ENCODE data around the gene BMAL1. TPM values are rescaled to one million over a fixed set of nuclear protein-coding genes. Genes with fewer than 3 reads are reported as not detected.
A peak's percentile ranks its signal among the peaks of the same experiment; 100 is the strongest.

The BMAL1 gene
- total and polyA plus RNA-seq, 2 donors from 2014 or later = 9.2 to 20.6 TPM

DNA sequence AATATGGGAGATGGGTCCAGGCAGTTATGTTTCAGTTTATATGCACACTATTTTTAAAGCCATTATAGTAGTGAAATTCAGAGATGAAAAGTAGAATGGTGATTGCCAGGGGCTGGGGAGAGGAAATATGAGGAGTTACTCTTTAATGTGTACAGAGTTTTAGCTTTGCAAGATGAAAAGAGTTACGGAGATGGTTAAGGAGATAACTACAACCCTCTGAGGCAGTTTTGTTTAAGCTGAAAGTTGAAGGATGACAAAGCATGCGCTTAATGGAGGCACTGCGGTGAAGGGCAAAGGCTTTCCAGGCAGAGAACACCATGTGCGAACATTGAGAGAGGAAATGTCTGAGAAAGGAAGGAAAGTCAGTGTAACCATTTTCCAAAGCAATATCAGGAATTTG is 18.2 kb upstream of the BMAL1 start:
- TF ChIP-seq, protein P1, sequence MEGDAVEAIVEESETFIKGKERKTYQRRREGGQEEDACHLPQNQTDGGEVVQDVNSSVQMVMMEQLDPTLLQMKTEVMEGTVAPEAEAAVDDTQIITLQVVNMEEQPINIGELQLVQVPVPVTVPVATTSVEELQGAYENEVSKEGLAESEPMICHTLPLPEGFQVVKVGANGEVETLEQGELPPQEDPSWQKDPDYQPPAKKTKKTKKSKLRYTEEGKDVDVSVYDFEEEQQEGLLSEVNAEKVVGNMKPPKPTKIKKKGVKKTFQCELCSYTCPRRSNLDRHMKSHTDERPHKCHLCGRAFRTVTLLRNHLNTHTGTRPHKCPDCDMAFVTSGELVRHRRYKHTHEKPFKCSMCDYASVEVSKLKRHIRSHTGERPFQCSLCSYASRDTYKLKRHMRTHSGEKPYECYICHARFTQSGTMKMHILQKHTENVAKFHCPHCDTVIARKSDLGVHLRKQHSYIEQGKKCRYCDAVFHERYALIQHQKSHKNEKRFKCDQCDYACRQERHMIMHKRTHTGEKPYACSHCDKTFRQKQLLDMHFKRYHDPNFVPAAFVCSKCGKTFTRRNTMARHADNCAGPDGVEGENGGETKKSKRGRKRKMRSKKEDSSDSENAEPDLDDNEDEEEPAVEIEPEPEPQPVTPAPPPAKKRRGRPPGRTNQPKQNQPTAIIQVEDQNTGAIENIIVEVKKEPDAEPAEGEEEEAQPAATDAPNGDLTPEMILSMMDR (IDR thresholded peaks at IDR 0.05; ENCODE audit: borderline replicate concordance, extremely low read depth, insufficient read depth) = no peak
- Histone ChIP-seq H3K27ac (ENCODE audit: low read depth in 2 of 2, low read length in 2 of 2) (no peak overlapping the region), H3K36me3 (ENCODE audit: control insufficient read depth in 2 of 3, insufficient read depth in 3 of 3, low read length in 3 of 3) (no peaks in the 10 kb centered on the region), H3K9me3 (ENCODE audit: control insufficient read depth in 2 of 3, insufficient read depth in 1 of 3, low read length in 3 of 3) (no peaks in the 10 kb centered on the region), H3K9ac (ENCODE audit: low read length in 3 of 3) (no peak overlapping the region), H3K4me1 (ENCODE audit: control insufficient read depth in 2 of 3, insufficient read depth in 2 of 3, low read depth in 1 of 3, low read length in 3 of 3) (peaks cover 0 to 4% (median 0%) of the 10 kb centered on the region in 3 donors), H3K27me3 (ENCODE audit: control insufficient read depth, insufficient read depth, low read length) (no peaks in the 10 kb centered on the region), H3K4me3 (ENCODE audit: low read length in 3 of 3) (no peak overlapping the region)
- intact Hi-C loops (cut with DNase I) = no loop called here
- FAIRE-seq (no peak), DNase-seq (no peak)

DNA sequence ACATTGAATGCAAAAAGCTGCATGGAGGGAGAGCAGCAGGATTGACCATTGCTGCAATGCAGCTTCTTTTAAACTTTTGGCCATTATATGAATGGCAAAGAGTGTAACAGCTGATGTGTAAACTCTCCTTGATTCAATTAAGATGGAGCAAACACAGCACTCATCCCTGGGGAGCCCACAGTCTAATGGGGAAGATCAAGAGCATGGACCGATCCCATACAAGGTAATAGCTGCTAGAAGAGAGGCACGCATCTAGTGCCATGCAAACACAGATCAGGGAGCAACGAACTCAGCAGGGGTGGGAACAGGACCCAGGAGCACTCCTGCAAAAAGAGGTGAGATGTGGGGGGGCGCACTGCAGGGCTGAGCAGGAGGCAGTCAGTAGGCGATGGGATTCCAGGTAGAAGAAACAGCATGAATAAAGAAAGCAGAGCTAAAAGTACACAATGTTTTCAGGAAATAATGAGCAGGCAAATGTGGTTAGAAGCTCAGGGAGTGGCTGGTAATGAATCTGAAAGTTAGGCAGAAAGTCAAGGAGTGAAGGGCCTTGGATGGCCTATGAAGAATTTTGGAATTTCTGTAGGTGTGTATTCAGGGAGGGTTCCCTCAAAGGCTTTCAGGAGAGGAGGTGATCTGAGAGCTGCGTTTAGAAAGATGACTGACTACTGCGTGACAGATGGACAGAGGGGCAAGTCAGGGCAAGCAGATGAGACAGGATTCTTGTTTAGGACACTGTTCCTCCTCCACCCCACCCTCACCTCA is 17.2 kb upstream of the BMAL1 start:
- Histone ChIP-seq H3K36me3 (ENCODE audit: control insufficient read depth in 2 of 3, insufficient read depth in 3 of 3, low read length in 3 of 3) (no peaks in the 10 kb centered on the region), H3K4me1 (ENCODE audit: control insufficient read depth in 2 of 3, insufficient read depth in 2 of 3, low read depth in 1 of 3, low read length in 3 of 3) (peaks cover 0 to 4% (median 0%) of the 10 kb centered on the region in 3 donors), H3K27ac (ENCODE audit: low read depth in 2 of 2, low read length in 2 of 2) (peak overlapping the region in 1 of 2 donors; percentile 35), H3K9ac (ENCODE audit: low read length in 3 of 3) (no peak overlapping the region), H3K27me3 (ENCODE audit: control insufficient read depth, insufficient read depth, low read length) (no peaks in the 10 kb centered on the region), H3K4me3 (ENCODE audit: low read length in 3 of 3) (no peak overlapping the region), H3K9me3 (ENCODE audit: control insufficient read depth in 2 of 3, insufficient read depth in 1 of 3, low read length in 3 of 3) (no peaks in the 10 kb centered on the region)
- FAIRE-seq (no peak), DNase-seq (no peak)
- intact Hi-C loops (cut with DNase I) = no loop called here
- TF ChIP-seq, protein P1 (IDR thresholded peaks at IDR 0.05; ENCODE audit: borderline replicate concordance, extremely low read depth, insufficient read depth) = no peak

DNA sequence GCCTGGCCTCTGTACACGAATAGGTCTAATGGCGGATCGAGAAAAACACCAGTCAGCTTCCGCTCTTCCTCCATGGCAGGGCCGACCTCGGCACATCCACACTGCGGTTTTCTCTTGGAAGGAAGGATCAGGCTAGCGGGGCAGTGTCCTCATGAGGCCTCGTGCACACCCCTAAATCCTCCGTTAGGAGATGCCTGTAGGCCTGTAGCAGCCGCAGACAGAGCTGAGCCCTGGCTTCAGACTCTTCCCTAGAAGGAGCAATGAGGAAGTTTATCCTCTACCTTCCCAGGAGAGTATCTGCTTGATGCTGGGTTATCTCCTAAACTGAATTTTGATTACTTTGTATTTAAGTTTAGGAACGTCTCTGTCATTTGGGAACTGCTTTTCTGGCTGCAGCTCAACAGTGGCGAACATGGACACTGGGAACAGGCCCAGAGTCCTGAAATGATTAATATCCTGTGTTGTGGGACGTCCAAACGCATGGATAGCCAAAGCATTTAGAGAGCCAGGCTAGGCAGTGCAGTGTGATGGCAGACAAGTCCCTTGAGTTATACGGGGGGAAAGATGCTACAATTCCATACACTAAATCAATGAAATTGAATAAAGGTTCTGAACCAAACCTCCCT is 16.5 kb upstream of the BMAL1 start:
- H3K4me1 ChIP-seq (ENCODE audit: control insufficient read depth in 2 of 3, insufficient read depth in 2 of 3, low read depth in 1 of 3, low read length in 3 of 3) = peaks cover 0 to 4% (median 0%) of the 10 kb centered on the region in 3 donors
- H3K9ac ChIP-seq (ENCODE audit: low read length in 3 of 3) = no peak overlapping the region
- H3K27me3 ChIP-seq (ENCODE audit: control insufficient read depth, insufficient read depth, low read length) = no peaks in the 10 kb centered on the region
- H3K27ac ChIP-seq (ENCODE audit: low read depth in 2 of 2, low read length in 2 of 2) = peak overlapping the region; percentile 57 to 75
- no peak for FAIRE-seq
- TF ChIP-seq, protein P1 (IDR thresholded peaks at IDR 0.05; ENCODE audit: borderline replicate concordance, extremely low read depth, insufficient read depth) = no peak
- intact Hi-C loops (cut with DNase I) = no loop called here
- H3K36me3 ChIP-seq (ENCODE audit: control insufficient read depth in 2 of 3, insufficient read depth in 3 of 3, low read length in 3 of 3) = no peaks in the 10 kb centered on the region
- peak in 1 of 5 donors; percentile 71 for DNase-seq
- H3K9me3 ChIP-seq (ENCODE audit: control insufficient read depth in 2 of 3, insufficient read depth in 1 of 3, low read length in 3 of 3) = no peaks in the 10 kb centered on the region
- no peak overlapping the region for H3K4me3 ChIP-seq (ENCODE audit: low read length in 3 of 3)

All from kidney (tissue), 14 donors.